GM19468 (cell line): ENCODE measurements around the gene ANP32A.
"Not testable (repeated sequence)": the region's sequence is repeated elsewhere in the genome, so short reads cannot be mapped to it uniquely, and the experiment has no call there.

Source experiments
- ATAC-seq: cut with Tn5 transposase; IDR thresholded peaks from one replicate; pipeline ENCODE4 v1.9.1; 2021; ENCODE audit warnings: mild to moderate bottlenecking, moderate library complexity, moderate number of reproducible peaks; ENCODE audit not compliant: unreplicated experiment; ENCODE audit errors: extremely low read depth

ANP32A gene

DNA sequence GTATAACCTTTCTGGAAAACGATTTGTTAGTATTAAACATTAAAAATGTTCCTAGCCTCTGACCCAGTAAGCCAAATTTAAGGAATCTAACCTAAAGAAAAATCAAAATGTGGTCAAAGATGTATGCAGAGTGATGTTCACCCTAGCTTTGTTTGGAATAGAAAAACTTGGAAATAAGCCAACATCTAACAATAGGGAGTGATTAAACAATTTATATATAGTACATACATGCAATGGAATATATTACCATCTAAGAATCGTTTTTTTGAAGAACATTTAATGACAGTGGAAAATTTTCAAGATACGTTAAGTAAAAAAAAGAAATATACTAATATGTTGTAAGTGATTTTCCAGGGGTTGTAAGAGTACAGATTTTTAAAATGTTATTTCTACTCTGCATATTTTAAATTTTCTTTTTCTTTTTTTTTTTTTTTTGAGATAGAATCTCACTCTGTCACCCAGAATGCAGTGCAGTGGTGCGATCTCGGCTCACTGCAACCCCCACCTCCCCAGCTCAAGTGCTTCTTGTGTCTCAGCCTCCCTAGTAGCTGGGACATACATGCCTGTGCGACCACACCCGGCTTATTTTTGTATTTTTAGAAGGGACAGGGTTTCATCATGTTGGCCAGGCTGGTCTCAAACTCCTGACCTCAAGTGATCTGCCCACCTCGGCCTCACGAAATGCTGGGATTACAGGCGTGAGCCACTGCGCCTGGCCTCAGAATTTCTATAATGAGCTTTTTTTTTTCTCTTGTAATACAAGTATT lies 54.9 kb downstream of the ANP32A start:
- no peak for ATAC-seq

DNA sequence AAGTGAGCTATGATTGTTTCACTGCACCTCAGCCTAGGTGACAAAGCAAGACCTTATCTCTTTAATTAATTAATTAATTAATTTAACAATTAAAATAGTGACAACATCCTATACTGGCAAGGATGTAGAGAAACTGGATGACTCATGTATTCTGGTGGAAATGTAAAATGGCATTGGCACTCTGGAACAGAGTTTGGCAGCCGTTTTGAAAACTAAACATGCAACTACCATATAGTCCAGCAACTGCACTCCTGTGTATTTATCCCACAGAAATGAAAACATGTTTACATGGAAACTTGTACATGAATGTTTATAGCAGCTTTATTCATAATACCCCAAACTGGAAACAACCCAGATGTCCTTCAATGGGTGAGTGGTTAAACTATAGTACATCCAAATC lies 56.6 kb downstream of the ANP32A start:
- ATAC-seq = no peak

DNA sequence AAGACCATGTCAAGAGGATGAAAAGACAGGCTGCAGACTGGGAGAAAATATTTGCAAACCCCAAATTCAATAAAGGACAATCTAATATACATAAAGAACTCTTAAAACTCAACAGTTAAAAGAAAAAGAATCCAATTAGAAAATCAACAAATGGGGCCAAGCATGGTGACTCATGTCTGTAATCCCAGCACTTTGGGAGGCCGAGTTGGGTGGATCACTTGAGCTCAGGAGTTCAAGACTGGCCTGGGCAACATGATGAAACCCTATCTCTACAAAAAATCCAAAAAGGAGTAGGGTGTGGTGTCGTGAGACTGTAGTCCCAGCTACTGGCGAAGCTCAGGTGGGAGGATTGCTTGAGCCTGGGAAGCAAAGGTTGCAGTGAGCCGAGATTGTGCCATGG lies 57.6 kb downstream of the ANP32A start:
- no peak for ATAC-seq

DNA sequence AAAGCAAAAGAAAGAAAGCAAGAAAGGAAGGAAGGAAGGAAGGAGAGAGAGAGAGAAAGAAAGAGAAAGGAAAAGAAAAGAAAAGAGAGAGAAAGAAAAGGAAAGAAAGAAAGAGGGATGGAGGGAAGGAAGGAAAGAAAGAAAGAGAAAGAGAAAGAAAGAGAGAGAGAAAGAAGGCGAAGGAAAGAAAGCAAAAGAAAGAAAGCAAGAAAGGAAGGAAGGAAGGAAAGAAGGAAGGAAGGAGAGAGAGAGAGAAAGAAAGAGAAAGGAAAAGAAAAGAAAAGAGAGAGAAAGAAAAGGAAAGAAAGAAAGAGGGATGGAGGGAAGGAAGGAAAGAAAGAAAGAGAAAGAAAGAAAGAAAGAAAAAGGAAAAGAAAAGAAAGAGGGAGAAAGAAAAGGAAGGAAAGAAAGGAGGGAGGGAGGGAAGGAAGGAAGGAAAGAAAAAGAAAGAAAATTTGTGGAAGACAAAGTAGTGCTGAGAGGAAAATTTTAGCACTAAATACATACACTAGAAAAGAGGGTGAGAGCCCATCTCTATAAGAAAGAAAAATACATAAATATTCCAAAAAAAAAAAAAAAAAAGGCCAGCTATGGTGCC lies 60.6 kb downstream of the ANP32A start:
- ATAC-seq = not testable (repeated sequence)

DNA sequence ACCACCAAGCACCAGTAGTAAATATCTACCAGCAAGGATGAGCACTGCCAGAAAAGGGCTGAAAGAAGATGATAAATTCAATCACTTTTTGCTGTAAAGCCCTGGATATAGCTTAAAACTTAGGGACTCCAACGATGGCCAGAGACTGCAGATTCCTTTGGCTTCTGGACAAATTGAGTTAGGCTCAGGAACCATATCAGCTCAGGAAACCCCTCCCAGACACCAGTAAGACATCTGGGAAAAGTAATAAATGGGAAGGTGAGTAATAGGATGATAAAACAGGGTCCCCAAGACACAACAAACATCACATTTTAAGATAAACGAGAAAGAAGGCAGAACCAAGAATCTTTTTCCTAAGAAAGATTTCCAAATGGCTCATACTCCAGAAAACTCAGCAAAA lies 65.0 kb downstream of the ANP32A start:
- ATAC-seq = no peak

DNA sequence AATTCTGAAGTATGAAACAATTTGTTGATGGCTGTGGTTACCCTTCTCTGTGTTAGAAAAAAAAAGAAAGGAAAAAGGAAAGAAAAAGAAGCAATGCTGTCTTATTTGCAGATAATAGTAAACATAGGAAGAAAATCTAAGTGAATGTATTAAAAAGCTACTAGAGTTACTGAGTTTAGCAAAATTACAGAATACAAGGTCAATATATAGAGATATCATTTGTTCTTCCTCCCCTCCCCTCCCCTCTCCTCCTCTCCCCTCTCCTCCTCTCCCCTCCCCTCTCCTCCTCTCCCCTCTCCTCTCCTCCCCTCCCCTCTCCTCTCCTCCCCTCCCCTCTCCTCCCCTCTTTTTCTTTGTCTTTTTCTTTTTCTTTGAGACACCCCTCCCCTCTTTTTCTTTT lies 69.1 kb downstream of the ANP32A start:
- ATAC-seq = no peak

DNA sequence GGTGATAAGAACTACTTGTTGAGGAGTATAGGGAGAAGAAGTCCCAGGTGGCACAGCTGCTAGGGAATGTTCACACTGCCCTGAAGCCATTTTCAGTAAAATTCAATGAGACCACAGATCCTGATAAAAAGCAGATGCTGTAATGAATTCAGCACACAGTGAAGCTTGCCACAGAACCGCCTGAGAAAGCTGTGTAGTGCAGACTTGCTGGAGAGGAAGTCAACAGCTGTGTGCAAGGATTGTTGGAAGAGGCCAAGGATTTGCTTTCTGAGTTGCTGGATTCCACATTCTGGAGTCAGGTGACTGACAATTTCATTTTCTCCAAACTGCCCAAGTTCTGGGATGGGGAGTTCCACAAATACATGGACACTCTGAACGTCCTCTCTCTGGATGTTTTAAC lies 70.9 kb downstream of the ANP32A start:
- no peak for ATAC-seq

DNA sequence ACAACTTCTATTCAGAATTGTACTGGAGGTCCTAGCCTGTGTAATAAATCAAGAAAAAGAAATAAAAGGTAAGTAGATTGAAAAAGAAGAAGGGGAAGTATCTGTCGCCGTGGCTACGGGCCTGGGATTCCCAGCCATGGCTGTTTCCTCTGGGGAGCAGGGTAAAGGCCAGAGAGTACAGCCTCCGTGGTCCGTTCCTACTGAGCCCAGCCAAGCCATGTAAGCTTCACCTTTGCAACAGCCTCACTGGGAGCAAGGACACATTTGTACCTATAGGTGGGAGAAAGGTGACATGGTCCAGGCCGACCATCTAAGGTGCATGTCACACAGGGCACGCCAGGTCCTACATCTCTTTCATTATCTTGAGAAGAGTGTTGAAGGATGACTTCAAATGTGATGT lies 71.3 kb downstream of the ANP32A start:
- ATAC-seq = no peak

DNA sequence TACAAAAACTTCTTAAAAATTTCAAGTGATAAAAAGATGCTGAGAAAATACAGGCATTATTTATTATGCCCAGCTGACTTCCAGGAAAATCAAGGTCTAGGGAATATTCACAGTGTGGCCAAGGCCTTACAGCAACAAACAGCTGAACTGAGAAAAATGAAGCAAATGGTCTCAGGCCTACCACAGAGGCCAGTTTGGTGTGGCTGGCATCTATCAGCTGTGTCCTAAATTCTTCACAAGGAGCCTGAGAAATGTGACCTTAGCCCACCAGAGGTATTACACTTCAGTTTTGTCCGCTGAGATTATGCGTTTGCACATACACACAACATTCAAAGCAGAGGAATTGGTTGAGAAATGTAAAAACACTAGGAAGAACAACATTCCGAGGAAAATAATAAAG lies 77.4 kb downstream of the ANP32A start:
- ATAC-seq = no peak

DNA sequence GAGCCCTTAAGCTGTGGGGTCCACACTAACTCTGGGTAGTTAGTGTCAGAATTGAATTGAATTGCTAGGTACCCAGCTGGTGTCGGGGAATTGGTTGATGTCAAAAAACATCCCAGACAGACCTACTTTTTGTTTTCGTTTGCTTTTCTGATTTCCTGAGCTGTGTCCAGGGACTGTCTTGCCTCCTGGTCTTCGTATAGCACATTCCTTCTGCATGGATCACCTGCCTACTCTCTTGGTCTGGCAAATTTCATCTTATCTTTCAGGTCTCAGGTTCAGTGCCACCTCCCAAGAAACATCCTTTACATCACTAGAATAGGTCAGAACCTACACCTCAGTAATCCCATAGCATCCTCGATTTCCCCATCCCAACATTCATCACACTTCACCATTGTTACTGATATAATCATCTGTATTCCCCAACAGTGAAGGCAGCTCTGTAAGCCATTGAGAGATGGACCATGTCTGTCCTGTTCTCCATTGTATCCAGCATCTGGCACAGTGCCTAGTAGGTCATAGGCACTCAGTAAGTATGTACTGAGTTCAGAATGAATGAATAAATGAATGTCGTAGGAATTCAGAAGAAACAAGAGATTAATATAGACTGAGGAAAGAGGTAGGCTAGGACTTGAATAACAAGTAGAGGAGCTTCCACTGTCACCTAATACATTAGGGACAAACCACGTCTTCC lies 81.2 kb downstream of the ANP32A start:
- ATAC-seq = no peak

DNA sequence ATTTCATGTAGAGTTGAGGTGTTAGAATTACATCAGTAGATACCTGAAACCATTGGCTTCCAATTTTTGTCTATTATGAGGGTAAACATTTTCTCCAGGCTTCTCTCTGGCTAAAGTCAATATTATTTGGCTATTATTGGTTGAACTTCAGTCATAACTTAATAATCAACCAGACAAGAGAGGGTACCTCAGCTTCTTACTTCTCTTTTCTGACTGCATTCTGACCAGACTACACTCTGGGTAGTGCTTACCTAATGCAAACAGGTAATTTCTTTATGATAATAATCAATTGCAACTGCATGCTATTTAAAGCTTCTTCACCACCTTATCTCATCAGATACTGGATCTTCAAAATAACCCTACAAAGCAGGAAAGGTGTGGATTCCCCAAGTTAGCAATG lies 85.1 kb downstream of the ANP32A start:
- ATAC-seq = no peak

DNA sequence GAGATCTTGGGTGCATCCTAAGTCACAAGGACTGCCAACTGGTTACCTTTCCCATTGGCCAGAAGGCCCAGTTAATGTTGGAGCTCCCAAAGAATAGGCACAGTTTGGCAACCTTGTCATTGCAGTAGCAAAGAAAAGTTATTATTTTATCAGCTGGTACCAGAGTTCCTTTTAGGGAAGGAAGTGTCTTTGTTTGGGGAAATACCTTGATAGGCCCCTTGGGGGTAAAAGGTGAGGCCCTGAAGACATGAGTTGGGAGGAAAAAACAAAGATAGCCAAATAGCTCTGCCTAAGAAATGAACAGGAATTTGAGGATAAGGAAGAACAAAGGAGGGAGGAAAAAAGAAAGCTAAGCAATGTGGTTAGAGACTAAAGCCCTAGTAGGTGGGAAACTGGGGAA lies 85.8 kb downstream of the ANP32A start:
- ATAC-seq = no peak

DNA sequence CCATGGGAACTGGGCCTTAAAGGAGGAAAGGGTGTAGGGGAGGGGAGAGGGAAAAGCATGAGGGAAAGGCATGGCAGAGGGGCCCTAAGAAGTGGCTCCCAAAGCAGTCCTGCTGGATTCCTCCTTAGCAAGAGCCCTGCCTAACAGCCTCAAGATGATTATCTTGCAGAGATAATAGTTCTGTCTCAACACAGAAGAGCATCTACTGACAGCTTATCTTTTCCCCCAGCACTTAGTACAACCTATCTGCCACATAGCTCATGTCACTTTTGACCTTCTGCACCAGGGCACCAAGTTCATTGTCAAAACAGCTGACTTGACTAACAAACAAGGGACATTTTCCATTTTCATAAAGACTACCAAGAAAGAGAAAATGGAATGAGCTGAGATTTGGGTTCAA lies 86.3 kb downstream of the ANP32A start:
- ATAC-seq = no peak

DNA sequence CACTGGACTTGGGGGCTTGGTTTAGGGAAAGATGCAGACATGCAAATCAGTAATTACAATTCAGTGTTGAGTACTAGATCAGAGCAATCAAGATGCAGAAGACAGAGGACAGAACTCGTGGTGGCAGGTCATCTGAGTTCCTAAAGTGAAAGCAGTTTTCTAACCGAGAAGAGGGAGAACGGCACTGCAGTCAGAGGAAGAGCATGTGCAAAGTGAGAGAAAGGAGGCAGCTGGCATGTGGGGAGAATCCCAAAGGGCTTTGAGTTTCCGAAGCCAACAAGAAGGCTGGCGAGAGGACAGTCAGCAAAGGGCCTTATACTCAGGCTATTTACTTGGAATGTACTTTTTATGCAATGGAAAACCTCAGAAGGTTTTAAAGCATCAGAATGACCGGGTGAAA lies 87.0 kb downstream of the ANP32A start:
- no peak for ATAC-seq

DNA sequence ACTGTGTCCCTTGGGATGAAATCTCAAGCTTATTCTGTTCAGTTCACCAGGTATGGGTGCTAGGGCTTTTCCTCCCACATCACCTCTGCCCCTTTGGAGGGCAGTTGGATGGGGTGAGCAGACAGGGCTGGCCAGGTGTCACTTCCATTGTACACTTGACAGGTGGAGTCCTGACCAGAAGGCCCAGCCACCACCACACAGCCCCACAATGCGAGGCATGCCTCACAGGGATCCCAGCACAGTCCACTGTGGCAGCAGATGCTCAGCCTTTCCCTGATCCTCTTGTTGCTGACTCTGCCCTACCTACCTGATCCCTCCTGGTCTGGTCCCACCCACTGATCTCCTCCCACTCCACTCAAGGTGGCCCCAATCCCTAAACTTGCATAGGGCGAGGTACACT lies 88.2 kb downstream of the ANP32A start:
- no peak for ATAC-seq

DNA sequence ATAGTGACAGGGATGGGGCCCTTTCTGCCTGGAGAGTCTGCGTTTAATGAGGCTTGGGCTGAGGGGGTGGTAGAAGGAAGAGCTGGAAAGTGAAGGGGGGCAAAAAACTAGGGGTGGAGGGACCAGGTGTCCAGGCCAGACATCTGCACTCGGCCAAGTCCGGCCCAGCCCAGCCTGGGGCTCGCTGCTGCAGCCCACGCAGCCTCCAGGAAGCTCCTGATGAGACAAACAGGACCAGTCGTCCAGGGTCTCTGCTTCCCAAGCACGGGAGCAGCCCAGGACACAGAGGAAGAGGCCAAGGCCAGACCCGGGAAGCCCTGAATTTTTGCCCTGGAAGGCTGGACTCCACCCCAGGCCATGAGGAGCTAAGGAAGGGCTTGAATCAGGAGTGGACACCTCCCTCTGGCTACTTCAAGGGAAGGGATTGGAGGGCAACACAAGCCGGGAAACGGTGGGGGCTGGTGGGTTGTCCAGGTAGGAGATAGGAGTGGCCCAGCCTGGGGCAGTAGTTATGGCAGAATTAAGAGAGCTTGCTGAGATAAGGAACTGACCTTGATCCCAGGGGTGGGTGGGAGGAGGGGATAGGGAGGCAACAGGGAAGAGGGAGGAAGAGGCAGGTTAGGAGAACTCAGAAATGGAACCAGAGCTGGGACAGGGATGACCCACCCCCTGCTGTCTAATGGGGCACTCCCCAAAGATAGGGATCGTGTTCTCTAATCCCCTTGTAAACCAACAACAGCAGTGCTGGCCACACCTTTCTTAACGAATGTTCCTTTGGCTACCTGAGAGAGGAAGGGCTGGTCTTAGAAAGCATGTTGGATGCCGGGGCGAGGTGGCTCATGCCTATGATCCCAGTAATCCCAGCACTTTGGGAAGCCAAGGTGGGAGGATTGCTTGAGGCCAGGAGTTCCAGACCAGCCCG lies 89.5 kb downstream of the ANP32A start:
- no peak for ATAC-seq

DNA sequence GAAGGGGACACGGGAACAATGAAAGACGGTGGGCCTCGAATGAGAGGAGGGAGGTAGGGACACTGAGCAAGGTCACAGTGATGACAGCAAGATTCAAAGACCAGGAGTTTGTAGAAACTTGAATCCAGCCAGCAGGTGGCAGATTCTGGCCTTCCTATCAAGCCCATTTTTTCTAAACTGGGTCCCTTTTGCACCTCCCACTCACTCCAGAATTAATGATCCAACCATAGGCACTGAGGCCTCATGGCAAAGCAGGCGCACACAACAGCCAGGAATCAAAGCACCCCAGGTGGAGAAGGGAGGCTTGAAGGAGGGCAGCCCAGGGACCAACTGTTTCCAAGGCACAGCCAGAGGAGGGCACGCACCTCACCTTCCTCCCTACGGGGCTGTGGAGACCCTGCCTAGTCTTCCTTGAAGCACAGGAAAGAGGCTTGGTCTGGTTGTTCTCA lies 90.2 kb downstream of the ANP32A start:
- ATAC-seq = no peak

DNA sequence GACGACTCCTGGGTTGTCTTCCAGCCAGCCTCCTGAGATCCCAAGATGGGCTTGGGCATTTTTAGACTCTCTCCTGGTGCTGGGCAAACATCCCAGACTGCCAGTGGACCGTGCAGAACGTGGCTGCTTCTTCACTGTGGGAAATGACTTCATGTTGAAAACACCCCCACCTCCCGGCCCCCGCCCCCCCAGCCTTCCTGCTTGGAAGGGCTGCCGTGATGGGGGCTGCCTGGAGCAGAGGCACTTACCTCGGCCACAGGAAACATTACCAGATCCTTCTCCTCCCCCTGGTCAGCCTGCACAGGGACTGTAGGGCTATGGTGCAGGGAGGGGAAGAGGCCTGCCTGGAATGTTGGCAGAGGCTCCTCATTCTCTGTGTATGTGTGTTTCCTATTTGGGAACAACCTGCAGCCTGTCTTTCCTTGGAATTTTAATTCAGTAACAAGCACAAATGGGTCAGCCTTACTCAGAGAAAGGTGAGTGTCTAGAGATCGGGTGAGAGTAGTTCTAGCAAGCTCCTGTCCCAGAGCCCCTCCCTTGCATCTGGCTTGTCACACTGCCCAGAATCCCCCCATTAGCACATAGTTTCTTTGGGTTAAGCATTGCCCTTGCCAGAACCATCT lies 90.8 kb downstream of the ANP32A start:
- no peak for ATAC-seq
